Eye (tissue), 1 donor: Measurements from ENCODE around the gene FXYD5.
A peak's percentile ranks its signal among the peaks of the same experiment; 100 is the strongest.
"Not testable (repeated sequence)": the region's sequence is repeated elsewhere in the genome, so short reads cannot be mapped to it uniquely, and the experiment has no call there.

ENCODE experiments used
- DNase-seq: peaks from one replicate; pipeline ENCODE4 v3.0.0-alpha.2; 2015

Gene FXYD5

DNA sequence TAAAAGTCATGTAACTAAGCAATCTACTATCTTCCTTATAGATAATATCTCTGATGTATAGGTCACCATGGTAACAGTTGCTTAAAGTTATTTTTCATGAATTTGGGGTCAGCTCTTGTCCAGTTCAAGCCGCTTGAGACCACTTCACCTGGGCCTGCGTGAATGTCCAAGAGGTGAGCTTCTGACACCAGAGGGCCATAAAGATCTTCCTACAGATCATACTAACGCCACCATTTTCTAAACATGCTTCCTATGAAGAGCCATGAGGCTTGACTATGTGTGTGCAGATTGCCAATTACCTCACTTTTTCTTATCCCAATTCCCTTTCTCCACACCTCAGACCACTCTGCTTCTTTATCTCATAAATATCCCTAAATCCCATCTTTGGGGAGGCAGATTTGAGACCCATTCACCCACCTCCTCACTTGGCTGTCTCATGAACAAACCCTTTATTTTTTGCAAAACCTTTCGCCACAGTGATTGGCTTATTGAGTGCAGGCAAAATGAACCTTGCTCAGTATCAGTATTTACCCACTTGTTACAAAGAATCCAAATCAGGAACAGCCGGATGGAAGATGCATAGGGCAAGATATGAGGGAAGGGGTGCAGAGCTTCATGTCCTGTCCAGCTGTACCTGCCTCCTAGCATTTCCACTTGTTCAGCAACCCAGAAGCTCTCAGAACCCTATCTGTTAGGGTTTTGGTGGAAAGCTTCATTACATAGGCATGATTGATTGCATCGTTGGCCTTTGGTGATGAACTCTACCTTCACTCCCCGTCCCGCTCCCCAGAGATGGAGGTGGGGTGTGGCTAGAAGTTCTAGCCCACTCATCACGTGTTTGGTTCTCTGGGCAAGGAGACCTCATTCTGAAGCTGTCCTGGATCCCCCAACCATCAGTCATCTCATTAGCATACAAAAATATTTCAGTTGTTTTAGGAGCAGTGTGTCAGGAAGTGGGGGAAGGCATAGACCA, 39.8 kb downstream of the FXYD5 start:
- DNase-seq: no peak

DNA sequence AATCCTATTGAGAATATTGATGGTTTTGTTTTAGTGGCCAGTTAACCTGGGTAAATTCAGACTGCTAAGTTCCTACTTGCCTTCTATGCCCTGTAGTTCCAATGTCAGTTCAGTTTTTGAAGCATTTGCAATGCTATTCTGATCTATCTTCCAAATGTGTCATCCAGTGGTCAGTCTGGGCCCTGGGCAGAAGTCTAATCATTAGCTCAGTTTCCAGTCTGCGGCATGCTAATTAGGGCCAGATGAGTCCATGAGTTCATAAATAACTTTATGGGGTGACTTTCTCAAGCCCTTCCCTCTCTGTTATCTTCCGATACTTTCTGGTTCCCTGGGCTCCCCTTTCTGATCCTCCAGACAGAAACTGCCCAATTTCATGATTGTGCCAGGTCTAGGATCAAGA, 41.3 kb downstream of the FXYD5 start:
- no peak for DNase-seq

DNA sequence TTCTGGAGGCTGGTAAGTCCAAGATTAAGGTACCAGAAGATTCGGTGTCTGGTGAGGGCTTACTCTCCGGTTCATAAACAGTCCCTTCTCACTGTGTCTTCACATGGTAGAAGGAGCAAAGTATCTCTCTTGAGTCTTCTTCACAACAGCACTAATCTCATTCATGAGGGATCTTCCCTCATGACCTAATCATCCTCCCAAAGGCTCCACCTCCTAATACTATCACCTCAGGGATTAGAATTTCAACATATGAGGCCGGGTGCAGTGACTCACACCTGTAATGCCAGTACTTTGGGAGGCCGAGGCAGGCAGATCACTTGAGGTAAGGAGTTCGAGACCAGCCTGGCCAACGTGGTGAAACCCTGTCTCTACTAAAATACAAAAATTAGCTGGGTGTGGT, 42.3 kb downstream of the FXYD5 start:
- DNase-seq: not testable (repeated sequence)

- DNase-seq: no peak
Measured at GRCh38 chr19:35199481-35199880, 44.9 kb downstream of the FXYD5 start.

GRCh38 chr19:35202722-35203688, 48.5 kb downstream of the FXYD5 start:
- DNase-seq: no peak

GRCh38 chr19:35204799-35205732, 50.5 kb downstream of the FXYD5 start:
- DNase-seq: no peak

- DNase-seq: no peak
Measured at GRCh38 chr19:35205733-35206323, 51.3 kb downstream of the FXYD5 start.

- DNase-seq: no peak
Measured at GRCh38 chr19:35206379-35206778, 51.8 kb downstream of the FXYD5 start.

DNA sequence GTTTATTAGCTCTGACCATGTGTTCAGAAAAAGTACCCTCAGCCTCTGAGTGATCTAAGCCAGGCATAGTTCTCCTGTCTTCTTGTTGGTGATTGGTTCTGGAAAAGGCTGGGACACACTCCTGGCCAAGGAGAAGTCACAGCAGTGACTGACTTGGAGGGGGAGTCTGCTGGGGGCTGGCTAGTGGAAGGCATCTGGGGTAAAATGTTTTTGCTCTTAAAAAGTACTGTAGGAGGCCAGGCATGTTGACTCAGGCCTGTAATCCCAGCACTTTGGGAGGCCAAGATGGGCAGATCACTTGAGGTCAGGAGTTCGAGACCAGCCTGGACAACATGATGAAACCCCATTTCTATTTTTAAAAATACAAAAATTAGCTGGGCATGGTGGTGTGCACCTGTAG, 52.3 kb downstream of the FXYD5 start:
- no peak for DNase-seq

GRCh38 chr19:35207391-35207871, 52.9 kb downstream of the FXYD5 start:
- DNase-seq: no peak

- DNase-seq: no peak
Measured at GRCh38 chr19:35208121-35208520, 53.6 kb downstream of the FXYD5 start.

GRCh38 chr19:35209646-35210045, 55.1 kb downstream of the FXYD5 start:
- no peak for DNase-seq

- DNase-seq: no peak
Measured at GRCh38 chr19:35211545-35212230, 57.2 kb downstream of the FXYD5 start.

- no peak for DNase-seq
Measured at GRCh38 chr19:35212241-35212640, 57.7 kb downstream of the FXYD5 start.

DNA sequence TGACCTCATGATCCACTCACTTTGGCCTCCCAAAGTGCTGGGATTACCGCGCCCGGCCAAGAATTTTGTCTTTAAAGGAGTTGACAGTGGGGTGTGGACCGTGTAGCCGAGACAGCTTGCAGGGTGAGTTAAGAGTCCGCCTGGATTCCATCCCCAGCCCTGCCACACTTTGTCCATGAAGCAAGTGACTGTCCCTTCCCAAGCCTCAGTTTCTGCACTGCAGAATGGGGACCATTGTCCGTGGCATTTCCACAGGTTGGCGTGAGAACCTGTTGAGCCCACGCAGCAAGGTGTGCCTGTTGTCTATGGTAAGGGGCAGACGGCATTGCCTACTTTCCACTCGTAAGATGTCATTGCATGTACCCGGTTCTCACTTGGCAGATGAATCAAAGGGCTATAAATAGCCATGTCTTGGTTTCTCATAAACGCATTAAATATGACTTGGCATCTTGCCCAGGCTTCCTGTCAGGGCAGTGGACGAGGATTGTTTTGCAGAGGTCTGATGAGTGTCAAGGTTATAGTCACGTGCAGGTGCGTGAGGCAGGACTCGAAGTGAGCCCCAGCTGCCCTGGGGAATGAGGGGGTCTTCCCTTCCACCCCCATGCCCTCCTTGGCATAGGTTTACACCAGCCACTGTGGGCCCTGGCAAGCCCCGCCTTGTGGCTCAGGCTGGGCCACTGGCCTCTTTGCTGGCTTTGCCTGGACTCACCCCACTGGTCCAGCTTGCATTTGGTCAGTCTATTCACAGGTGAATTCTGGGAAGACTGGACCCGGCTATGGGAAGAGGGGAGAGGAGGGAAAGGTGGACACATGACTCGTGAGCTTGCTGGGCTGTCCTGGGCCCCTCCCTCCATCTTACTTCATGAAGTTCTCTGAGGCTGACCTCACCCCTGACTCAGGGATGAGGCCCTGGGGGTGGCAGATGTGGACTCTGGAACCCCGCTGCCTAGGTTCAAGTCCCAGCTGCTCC, 59.4 kb downstream of the FXYD5 start:
- DNase-seq: peak; percentile 66

DNA sequence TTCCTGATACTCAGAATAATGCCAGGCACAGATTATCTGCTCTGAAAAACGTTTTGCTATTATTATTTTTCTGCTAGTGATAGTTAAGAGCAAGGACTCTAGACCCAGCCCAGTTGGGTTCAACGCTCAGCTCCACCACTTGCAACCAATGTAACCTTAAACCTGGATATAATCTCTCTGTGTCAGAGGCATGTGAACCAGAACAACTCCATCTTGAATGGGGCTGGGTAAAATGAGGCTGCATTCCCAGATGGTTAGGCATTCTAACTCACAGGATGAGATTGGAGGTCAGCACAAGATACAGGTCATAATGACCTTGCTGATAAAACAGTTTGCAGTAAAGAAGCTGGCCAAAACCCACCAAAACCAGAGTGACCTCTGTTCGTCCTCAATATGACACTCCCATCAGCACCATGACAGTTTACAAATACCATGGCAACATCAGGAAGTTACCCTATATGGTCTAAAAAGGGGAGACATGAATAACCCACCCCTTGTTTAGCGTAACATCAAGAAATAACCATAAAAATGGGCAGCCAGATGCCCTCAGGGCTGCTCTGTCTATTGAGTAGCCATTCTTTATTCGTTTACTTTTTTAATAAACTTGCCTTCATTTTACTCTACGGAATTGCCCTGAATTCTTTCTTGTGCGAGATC, 60.4 kb downstream of the FXYD5 start:
- DNase-seq: no peak

DNA sequence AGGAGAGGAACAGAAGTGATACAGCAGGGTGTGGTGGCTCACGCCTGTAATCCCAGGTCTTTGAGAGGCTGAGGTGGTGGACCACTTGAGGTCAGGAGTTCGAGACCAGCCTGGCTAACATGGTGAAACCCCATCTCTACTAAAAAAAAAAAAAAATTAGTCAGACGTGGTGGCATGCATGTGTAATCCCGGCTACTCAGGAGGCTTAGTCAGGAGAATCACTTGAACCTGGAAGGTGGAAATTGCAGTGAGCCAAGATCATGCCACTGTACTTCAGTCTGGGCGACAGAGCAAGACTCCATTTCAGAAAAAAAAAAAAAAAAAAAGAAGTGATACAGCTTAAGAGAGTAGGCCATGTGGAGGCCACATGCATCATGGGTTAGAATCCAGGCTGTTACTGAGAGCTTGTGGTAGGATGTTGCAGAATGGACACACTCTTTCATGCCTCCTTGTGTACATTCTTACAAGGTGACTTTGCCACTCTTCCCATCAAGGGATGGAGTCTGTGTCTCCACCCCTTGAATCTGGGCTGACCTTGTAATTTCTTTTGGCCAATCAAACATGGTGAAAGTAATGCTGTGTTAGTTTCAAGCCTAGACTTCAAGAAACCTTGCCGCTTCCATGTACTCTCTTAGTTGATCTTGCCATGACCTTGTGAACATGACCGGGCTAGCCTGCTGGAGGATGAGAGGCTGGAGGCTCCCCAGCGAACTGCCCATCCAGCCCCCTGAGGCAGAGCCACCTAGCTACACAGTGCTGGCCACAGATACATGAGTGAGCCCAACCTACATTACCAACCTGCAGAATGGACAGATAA, 61.7 kb downstream of the FXYD5 start:
- no peak for DNase-seq
